ENCODE measurements around the gene ARHGAP8.

Gene ARHGAP8

GRCh38 chr22:44714703-44715350, 37.5 kb upstream of the ARHGAP8 start:
- no peak overlapping the region for H3K4me3 ChIP-seq (replicated peaks; ENCODE audit: low read depth, low read length)
- TF ChIP-seq, protein P1, sequence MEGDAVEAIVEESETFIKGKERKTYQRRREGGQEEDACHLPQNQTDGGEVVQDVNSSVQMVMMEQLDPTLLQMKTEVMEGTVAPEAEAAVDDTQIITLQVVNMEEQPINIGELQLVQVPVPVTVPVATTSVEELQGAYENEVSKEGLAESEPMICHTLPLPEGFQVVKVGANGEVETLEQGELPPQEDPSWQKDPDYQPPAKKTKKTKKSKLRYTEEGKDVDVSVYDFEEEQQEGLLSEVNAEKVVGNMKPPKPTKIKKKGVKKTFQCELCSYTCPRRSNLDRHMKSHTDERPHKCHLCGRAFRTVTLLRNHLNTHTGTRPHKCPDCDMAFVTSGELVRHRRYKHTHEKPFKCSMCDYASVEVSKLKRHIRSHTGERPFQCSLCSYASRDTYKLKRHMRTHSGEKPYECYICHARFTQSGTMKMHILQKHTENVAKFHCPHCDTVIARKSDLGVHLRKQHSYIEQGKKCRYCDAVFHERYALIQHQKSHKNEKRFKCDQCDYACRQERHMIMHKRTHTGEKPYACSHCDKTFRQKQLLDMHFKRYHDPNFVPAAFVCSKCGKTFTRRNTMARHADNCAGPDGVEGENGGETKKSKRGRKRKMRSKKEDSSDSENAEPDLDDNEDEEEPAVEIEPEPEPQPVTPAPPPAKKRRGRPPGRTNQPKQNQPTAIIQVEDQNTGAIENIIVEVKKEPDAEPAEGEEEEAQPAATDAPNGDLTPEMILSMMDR (IDR thresholded peaks at IDR 0.05; ENCODE audit: low read length, missing control alignments), result no peak
- no peak for DNase-seq (ENCODE audit: low read depth)

- no peak for DNase-seq (ENCODE audit: low read depth)
- H3K4me3 ChIP-seq (replicated peaks; ENCODE audit: low read depth, low read length), result no peak overlapping the region
Measured at GRCh38 chr22:44718418-44718817, 34.0 kb upstream of the ARHGAP8 start.

GRCh38 chr22:44719586-44720368, 32.6 kb upstream of the ARHGAP8 start:
- TF ChIP-seq, protein P1 (IDR thresholded peaks at IDR 0.05; ENCODE audit: low read length, missing control alignments), result no peak
- DNase-seq (ENCODE audit: low read depth), result no peak
- H3K4me3 ChIP-seq (replicated peaks; ENCODE audit: low read depth, low read length), result no peak overlapping the region

More at GRCh38 chr22:44718418-44718817, 34.0 kb upstream of the ARHGAP8 start:
- TF ChIP-seq, protein P1 (IDR thresholded peaks at IDR 0.05; ENCODE audit: low read length, missing control alignments), result no peak

DNA sequence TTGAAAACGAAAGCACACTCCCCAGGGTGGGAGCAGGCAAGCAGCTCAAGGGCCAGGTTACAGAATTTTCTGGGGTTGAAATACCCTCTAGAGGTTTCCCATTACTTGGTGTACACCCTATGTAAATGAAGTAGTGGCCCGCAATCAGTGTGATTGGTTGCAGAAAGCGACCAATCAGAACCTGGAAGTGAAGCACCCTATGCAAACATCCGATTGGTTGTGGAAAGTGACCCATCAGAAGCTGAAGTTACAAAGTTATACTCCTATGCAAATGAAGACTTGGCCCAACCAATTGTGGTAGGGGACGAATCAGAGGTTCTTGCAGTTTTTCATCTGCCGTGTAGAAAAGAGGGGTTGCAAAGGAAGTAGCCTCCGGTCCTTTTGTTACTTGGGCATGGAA, 31.2 kb upstream of the ARHGAP8 start:
- no peak for DNase-seq (ENCODE audit: low read depth)
- TF ChIP-seq, protein P1 (IDR thresholded peaks at IDR 0.05; ENCODE audit: low read length, missing control alignments), result no peak
- no peak overlapping the region for H3K4me3 ChIP-seq (replicated peaks; ENCODE audit: low read depth, low read length)

GRCh38 chr22:44722611-44723010, 29.8 kb upstream of the ARHGAP8 start:
- H3K4me3 ChIP-seq (replicated peaks; ENCODE audit: low read depth, low read length), result no peak overlapping the region
- DNase-seq (ENCODE audit: low read depth), result no peak
- TF ChIP-seq, protein P1 (IDR thresholded peaks at IDR 0.05; ENCODE audit: low read length, missing control alignments), result no peak

- H3K4me3 ChIP-seq (replicated peaks; ENCODE audit: low read depth, low read length), result no peak overlapping the region
- peak; percentile 51 for DNase-seq (ENCODE audit: low read depth)
- TF ChIP-seq, protein P1 (IDR thresholded peaks at IDR 0.05; ENCODE audit: low read length, missing control alignments), result no peak
Measured at GRCh38 chr22:44723801-44724200, 28.6 kb upstream of the ARHGAP8 start.

All from fibroblast of pulmonary artery (primary cell).